ENCODE results near the gene USP15.

DNA sequence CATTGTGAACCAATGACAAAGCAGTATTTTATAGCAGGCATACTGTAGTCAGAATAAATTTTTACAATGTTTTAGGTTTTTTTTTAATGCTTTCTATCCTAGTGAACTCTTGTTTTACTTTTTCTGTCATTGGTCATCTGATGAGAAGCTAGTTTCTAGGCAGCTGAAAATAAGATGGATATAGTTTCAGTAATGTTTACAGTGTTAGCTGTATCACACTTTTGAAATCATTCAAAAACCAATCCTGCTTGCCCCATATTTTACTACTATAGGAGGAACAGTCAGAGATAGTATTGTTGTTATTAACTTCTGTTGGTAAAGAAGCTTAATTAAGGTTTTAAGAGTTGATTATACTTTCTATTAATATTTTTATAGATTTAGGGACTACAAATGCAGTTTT lies 24.5 kb downstream of the USP15 start:
- TF ChIP-seq, protein P1, sequence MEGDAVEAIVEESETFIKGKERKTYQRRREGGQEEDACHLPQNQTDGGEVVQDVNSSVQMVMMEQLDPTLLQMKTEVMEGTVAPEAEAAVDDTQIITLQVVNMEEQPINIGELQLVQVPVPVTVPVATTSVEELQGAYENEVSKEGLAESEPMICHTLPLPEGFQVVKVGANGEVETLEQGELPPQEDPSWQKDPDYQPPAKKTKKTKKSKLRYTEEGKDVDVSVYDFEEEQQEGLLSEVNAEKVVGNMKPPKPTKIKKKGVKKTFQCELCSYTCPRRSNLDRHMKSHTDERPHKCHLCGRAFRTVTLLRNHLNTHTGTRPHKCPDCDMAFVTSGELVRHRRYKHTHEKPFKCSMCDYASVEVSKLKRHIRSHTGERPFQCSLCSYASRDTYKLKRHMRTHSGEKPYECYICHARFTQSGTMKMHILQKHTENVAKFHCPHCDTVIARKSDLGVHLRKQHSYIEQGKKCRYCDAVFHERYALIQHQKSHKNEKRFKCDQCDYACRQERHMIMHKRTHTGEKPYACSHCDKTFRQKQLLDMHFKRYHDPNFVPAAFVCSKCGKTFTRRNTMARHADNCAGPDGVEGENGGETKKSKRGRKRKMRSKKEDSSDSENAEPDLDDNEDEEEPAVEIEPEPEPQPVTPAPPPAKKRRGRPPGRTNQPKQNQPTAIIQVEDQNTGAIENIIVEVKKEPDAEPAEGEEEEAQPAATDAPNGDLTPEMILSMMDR (IDR thresholded peaks at IDR 0.05; ENCODE audit: low read depth, low read length, poor library complexity, severe bottlenecking), result no peak
- TF ChIP-seq EZH2phosphoT487 (IDR thresholded peaks at IDR 0.05; ENCODE audit: borderline replicate concordance, low read length), result no peak
